ENCODE results near the gene DCC. TPM values are rescaled to one million over a fixed set of nuclear protein-coding genes. Genes with fewer than 3 reads are reported as not detected.

The DCC gene
- total RNA-seq, 1 experiment from 2014 or later, result 0.72 TPM

DNA sequence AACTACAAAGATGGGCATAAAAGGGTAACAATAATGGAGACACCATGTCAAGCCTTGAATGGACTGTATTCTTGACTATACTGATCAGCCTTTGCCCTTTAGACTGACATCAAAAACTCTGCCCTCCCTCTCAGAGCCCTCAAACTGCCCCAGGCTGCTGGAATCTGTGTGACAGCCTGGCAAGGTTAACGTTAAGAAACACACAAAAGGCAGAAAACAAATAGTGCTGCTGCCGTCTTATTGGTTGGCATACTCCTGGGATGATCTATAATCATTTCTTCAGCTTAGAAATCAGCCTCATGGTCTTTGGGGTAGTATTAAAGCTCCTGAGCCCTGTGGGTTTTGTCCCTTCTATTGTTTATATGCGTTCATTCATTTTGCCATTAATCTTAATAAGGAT, 338.0 kb downstream of the DCC start (continued):
- TF ChIP-seq NFATC4 (CRISPR knock-in tag; IDR thresholded peaks at IDR 0.05) (no peak), ZNF263 (CRISPR knock-in tag; IDR thresholded peaks at IDR 0.05; ENCODE audit: low read depth) (no peak), ATF1 (CRISPR knock-in tag; IDR thresholded peaks at IDR 0.05) (no peak), MXD4 (CRISPR knock-in tag; IDR thresholded peaks at IDR 0.05; ENCODE audit: borderline replicate concordance) (no peak), GRHL2 (CRISPR knock-in tag; IDR thresholded peaks at IDR 0.05; ENCODE audit: insufficient replicate concordance, severe bottlenecking) (no peak), FOXK1 (CRISPR knock-in tag; IDR thresholded peaks at IDR 0.05) (no peak), SP1 (CRISPR knock-in tag; conservative IDR thresholded peaks at IDR 0.05) (no peak)

DNA sequence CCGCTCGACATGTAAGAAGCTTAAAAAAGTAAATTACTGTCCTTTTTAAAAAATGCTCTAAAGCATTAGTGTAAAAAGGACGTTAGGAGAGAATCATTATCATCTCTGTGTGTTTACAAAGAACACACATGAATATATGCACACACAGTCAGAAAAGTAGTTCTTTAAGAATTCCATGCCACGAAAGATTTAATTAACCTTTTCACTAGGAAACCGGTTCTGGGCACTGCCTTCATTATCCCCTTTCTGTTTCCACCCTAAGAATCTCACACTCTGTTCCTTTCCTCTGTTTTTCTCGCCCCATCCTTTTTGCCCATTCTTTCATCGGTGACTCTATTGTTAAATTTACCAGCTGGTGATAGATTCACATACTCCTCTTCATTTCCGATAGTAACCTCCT, 338.6 kb downstream of the DCC start:
- CTCF ChIA-PET, result interaction anchor here (1.0 kb wide), 1 partner anchor 96 kb away, joined by 3 read pairs; no protein-coding TSS in a partner anchor
- TF ChIP-seq ETV6 (CRISPR knock-in tag; IDR thresholded peaks at IDR 0.05) (no peak), NR1H2 (CRISPR knock-in tag; IDR thresholded peaks at IDR 0.05) (no peak)
- Mint-ChIP-seq H3K36me3 (peaks cover 5% of the 10 kb centered on the region; the same call in 1 of the 2 replicates), H3K27ac (no peak overlapping the region), H3K27me3 (ENCODE audit: low read depth) (no peaks in the 10 kb centered on the region), H3K9me3 (peaks cover 17% of the 10 kb centered on the region), H3K4me1 (peaks cover 33% of the 10 kb centered on the region), H3K4me3 (no peak overlapping the region)
- DNase-seq (ENCODE audit: low spot score), result no peak
- POLR2A ChIA-PET, result no interaction called here
- no peak for ATAC-seq

DNA sequence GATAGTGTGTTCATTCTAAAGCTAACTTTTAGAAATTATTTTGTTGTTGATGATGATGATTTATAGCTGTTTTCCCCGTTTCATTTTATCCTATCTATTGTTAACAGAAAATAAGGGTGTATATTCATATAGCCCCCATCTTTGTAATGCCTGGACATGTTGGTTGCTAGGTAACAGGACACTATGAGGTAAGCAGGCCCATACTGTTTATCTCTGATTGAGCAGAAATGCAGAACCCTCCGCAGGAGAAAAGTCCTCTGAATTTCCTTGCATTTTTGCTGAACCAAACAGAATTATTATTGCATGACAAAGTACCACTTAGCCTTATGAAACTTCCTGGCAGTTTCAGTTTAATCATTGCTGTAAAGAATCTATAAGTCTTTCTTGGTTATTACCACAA, 339.4 kb downstream of the DCC start:
- TF ChIP-seq HMGA2 (CRISPR knock-in tag; IDR thresholded peaks at IDR 0.05) (no peak), ZNF317 (CRISPR knock-in tag; IDR thresholded peaks at IDR 0.05; ENCODE audit: borderline replicate concordance, low read depth) (no peak), MXD4 (CRISPR knock-in tag; IDR thresholded peaks at IDR 0.05; ENCODE audit: borderline replicate concordance) (no peak)
- TF ChIP-seq, protein P1, sequence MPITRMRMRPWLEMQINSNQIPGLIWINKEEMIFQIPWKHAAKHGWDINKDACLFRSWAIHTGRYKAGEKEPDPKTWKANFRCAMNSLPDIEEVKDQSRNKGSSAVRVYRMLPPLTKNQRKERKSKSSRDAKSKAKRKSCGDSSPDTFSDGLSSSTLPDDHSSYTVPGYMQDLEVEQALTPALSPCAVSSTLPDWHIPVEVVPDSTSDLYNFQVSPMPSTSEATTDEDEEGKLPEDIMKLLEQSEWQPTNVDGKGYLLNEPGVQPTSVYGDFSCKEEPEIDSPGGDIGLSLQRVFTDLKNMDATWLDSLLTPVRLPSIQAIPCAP (CRISPR knock-in tag; IDR thresholded peaks at IDR 0.05), result no peak
- TF ChIP-seq, protein P2, sequence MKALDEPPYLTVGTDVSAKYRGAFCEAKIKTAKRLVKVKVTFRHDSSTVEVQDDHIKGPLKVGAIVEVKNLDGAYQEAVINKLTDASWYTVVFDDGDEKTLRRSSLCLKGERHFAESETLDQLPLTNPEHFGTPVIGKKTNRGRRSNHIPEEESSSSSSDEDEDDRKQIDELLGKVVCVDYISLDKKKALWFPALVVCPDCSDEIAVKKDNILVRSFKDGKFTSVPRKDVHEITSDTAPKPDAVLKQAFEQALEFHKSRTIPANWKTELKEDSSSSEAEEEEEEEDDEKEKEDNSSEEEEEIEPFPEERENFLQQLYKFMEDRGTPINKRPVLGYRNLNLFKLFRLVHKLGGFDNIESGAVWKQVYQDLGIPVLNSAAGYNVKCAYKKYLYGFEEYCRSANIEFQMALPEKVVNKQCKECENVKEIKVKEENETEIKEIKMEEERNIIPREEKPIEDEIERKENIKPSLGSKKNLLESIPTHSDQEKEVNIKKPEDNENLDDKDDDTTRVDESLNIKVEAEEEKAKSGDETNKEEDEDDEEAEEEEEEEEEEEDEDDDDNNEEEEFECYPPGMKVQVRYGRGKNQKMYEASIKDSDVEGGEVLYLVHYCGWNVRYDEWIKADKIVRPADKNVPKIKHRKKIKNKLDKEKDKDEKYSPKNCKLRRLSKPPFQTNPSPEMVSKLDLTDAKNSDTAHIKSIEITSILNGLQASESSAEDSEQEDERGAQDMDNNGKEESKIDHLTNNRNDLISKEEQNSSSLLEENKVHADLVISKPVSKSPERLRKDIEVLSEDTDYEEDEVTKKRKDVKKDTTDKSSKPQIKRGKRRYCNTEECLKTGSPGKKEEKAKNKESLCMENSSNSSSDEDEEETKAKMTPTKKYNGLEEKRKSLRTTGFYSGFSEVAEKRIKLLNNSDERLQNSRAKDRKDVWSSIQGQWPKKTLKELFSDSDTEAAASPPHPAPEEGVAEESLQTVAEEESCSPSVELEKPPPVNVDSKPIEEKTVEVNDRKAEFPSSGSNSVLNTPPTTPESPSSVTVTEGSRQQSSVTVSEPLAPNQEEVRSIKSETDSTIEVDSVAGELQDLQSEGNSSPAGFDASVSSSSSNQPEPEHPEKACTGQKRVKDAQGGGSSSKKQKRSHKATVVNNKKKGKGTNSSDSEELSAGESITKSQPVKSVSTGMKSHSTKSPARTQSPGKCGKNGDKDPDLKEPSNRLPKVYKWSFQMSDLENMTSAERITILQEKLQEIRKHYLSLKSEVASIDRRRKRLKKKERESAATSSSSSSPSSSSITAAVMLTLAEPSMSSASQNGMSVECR (CRISPR knock-in tag; IDR thresholded peaks at IDR 0.05; ENCODE audit: borderline replicate concordance), result no peak
- TF ChIP-seq, protein P3, sequence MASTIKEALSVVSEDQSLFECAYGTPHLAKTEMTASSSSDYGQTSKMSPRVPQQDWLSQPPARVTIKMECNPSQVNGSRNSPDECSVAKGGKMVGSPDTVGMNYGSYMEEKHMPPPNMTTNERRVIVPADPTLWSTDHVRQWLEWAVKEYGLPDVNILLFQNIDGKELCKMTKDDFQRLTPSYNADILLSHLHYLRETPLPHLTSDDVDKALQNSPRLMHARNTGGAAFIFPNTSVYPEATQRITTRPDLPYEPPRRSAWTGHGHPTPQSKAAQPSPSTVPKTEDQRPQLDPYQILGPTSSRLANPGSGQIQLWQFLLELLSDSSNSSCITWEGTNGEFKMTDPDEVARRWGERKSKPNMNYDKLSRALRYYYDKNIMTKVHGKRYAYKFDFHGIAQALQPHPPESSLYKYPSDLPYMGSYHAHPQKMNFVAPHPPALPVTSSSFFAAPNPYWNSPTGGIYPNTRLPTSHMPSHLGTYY (CRISPR knock-in tag; IDR thresholded peaks at IDR 0.05), result no peak
- TF ChIP-seq, protein P4, sequence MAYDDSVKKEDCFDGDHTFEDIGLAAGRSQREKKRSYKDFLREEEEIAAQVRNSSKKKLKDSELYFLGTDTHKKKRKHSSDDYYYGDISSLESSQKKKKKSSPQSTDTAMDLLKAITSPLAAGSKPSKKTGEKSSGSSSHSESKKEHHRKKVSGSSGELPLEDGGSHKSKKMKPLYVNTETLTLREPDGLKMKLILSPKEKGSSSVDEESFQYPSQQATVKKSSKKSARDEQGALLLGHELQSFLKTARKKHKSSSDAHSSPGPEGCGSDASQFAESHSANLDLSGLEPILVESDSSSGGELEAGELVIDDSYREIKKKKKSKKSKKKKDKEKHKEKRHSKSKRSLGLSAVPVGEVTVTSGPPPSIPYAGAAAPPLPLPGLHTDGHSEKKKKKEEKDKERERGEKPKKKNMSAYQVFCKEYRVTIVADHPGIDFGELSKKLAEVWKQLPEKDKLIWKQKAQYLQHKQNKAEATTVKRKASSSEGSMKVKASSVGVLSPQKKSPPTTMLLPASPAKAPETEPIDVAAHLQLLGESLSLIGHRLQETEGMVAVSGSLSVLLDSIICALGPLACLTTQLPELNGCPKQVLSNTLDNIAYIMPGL (CRISPR knock-in tag; IDR thresholded peaks at IDR 0.05), result no peak
- TF ChIP-seq, protein P5, sequence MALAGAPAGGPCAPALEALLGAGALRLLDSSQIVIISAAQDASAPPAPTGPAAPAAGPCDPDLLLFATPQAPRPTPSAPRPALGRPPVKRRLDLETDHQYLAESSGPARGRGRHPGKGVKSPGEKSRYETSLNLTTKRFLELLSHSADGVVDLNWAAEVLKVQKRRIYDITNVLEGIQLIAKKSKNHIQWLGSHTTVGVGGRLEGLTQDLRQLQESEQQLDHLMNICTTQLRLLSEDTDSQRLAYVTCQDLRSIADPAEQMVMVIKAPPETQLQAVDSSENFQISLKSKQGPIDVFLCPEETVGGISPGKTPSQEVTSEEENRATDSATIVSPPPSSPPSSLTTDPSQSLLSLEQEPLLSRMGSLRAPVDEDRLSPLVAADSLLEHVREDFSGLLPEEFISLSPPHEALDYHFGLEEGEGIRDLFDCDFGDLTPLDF (CRISPR knock-in tag; IDR thresholded peaks at IDR 0.05), result no peak
- Mint-ChIP-seq H3K4me1 (peaks cover 33% of the 10 kb centered on the region), H3K36me3 (peaks cover 4% of the 10 kb centered on the region; the same call in 1 of the 2 replicates), H3K27me3 (ENCODE audit: low read depth) (no peaks in the 10 kb centered on the region), H3K27ac (no peak overlapping the region), H3K9me3 (peaks cover 12% of the 10 kb centered on the region), H3K4me3 (no peak overlapping the region)
- ATAC-seq, result no peak
- CTCF ChIA-PET, result no interaction called here
- POLR2A ChIA-PET, result no interaction called here
- no peak for DNase-seq (ENCODE audit: low spot score)
